NCI-H69 (cell line): ENCODE data around the gene HSD3B1.

Experiments
- DNase-seq: peaks from one replicate; lab custom pipeline; 2025; lab: John Stamatoyannopoulos, UW

HSD3B1 gene

GRCh38 chr1:119506941-119507340 is at the start of gene HSD3B1:
TSS of gene HSD3B1 (plus strand) at chr1:119507210. CDS start at chr1:119507477, 267 bp downstream.
- no peak for DNase-seq

DNA sequence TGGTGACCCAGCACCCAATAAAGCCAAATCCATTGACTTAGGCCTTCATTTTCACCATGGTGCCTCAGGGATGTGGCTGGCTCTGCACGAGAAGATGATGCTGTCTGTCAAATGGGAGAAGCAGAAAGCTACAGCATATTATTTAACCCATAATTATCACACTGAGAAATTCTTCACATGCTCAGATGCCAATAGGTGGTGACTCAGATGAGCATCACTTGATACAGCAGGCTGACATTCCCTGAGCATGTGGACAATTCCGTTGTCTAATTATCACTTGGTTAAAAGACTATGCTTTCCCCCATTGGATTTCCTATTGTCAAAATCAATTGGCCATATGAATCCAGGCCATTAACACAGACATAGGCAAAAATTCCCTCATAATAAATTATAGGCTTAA is 44.0 kb upstream of the HSD3B1 start:
- DNase-seq = peak; percentile 4

- DNase-seq = no peak
Observed at GRCh38 chr1:119463569-119463968, 43.4 kb upstream of the HSD3B1 start.

DNA sequence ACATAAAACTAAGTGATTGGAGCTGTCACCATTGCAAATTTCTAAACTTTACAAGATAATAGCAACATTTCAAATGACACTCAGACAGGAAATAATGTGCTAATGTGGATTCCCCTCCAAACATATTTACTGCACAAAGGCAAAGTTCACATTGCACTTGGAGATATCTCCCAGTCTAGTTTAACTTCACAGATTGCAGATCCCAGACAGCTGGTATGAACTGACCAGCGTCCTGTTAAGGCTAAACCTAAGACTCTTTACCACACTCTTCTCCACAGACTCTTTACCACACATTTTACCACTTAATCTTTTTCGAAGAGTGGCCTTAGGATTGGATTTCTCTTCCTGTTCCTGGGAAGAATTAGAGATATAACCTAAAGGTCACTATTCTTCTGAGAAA is 40.6 kb upstream of the HSD3B1 start:
- DNase-seq = no peak

DNA sequence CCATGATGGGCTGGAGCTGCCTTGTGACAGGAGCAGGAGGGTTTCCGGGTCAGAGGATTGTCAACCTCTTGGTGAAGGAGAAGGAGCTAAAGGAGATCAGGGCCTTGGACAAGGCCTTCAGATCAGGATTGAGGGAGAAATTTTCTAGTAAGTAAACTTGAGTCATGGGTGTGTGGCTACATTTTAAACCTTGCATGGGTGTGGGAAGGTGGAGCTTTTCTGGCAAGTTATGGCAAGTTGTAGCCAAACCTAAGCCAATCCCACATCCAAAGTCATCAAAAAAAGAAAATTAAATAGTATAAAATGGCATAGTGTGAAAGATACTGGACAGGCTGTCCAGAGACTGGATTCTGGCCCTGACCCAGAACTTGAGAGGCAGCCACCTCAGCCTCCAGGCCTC is 39.8 kb upstream of the HSD3B1 start:
- no peak for DNase-seq

- DNase-seq = peak; percentile 70
Observed at GRCh38 chr1:119467857-119468668, 38.9 kb upstream of the HSD3B1 start.

- no peak for DNase-seq
Observed at GRCh38 chr1:119469741-119470140, 37.3 kb upstream of the HSD3B1 start.

DNA sequence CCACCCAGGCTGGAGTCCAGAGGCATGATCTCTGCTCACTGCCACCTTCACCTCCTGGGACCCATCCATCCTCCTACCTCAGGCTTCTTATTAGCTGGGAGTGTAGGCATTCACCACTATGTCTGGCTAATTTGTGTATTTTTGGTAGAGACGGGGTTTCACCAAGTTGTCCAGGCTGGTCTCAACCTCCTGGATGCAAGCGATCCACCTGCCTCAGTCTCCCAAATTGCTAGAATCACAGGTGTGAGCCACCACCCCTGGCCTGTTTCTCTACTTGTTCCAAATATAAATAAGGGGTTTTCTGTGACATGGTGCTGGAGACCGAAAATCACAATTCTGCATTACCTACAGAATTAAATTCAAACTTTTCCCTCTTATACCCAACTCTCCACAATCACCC is 36.6 kb upstream of the HSD3B1 start:
- no peak for DNase-seq

DNA sequence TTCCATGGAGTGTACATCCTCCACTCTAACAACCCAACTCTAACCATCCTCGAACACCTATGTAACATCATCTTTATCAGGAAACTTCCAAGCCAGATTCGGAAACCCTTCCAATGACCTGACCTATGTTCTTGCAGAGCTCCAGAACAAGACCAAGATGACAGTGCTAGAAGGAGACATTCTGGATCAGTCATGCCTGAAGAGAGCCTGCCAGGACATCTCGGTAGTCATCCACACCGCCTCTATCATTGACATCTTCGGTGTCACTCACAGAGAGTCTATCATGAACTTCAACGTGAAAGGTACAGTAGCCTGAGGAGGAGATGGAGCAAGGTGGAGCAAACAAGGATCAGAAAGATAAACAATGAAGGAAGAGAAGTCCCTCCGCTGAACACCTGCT is 36.1 kb upstream of the HSD3B1 start:
- no peak for DNase-seq

GRCh38 chr1:119471566-119471965 is 35.4 kb upstream of the HSD3B1 start:
- DNase-seq = no peak

DNA sequence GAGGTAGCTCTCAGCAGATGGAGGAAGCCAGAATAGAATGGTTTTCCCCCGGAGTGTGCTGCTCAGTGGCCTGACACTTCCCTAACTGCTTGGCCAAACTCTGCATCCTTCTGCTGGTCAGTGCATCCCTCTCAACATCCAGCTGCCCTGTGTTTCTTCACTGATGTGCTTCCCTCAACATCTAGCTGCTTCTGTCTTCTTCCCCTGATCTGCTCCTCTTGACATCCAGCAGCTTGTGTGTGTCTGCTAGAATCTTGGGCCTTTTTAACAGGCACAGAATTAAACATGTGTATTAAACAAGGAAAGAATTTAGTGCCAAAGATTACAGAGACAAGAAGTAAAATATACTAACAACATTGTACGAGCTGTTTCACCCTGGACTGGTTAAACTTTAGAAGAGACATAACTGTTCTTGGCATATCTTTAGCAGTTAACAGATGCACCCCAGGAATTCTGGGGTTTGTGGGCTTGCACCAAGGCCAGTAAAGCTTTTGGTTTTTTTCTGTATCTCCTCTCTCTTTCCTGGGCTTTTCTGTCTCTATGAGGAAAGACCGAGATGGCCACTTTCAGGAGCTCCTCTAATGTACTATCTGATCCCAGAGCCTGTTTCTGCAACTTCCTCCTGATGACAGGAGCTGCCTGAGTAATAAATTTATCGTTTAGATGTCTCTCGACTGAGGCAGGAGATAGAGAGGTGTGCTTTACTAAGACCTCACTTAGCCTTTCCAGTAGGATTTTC is 34.8 kb upstream of the HSD3B1 start:
- no peak for DNase-seq

- DNase-seq = no peak
Observed at GRCh38 chr1:119472819-119473175, 34.2 kb upstream of the HSD3B1 start.

GRCh38 chr1:119475866-119476439 is 31.1 kb upstream of the HSD3B1 start:
- DNase-seq = peak; percentile 2

- DNase-seq = no peak
Observed at GRCh38 chr1:119477710-119478109, 29.3 kb upstream of the HSD3B1 start.

DNA sequence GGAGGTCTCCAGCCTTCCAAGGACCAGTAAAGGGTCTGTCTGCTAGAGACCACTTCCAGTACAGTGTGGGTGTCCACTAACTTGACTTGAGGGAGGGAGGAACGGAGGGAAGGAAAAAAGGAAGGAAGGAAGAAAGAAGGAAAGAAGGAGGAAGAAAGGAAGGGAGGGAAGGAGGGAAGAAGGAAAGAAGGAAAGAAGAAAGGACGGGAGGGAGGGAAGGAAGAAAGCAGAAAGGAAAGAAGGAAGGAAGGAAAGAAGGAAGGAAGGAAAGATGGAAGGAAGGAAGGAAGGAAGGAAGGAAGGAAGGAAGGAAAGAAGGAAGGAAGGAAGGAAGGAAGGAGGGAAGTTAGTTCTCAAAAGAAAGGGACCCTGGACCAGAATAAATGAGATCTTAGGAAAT is 26.8 kb upstream of the HSD3B1 start:
- DNase-seq = no peak

GRCh38 chr1:119481951-119482350 is 25.1 kb upstream of the HSD3B1 start:
- DNase-seq = no peak

DNA sequence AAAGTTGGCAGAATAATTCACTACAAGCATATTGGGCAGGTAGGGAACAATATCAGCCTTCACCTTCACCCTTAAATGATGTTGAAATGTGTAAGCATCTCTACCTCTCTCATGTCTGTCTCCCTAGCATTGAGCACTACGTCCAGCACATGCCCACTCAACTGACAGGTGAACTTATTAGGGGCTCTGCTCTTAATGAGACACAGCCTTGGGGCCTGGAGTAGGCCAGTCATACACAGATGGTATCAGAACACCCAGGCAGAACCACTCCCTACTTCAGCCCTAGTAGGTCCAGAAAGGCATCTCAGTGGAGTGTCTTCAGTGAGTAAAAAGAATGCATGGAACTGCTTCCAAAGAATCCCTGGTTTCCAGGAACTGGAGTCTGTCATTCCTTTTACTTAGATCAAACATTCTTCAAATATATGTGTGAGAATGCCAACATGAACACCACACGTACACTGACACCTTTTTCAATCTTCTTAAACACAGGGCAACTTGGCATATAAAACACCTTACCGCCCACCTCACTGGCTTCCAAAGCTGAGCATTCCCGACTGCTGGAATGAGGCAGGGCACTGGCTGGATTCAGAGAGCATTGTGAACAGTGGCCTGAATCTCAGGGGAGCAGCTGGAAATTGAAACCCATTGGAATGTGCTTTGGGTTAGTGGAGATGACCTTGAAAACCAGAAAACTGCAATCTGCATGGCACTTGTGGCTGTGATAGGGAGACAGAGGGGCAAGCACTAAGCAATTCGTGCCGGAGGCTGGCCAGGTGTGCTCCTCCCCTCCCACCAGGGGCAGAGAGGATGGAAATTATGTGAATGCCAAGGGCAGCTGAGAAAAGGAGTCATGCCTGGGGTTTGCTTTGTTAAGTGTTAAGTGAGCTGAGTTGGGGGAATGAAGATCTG is 24.2 kb upstream of the HSD3B1 start:
- DNase-seq = no peak

DNA sequence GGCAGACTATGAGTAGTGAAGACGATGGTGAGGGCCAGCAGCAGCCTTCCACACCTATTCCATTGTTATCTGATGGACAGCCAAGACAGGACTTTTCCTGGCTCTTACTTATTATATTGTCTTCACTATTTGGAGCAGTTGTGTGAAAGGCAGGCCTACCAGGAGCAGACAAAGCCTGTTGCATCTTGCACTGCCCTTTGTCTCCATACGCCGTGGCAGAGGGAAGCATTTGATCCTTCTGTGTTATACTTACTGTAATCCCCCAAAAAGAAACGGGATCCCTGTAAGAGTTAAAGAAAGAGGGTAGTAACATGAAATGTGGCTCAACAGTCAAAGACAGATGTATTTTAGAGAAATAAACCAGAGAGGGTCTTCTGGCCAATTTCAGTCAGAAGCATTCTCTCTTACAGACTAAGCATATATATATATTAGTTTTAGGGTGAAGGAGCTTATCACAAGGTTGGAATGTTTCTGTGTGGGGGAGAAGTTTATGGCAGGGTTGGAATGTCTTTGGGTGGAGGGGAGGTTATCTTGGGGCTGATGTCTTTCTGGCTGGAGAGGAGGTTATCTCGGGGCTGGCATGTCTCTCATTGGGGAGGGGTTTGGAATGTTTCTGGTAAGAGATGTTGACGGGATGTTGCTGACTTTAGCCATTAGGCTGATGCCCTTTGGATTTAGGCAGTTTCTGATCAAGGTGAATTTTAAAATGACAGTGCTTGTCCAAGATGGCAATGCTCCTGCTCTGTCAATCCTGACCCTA is 23.4 kb upstream of the HSD3B1 start:
- no peak for DNase-seq

GRCh38 chr1:119485201-119485600 is 21.8 kb upstream of the HSD3B1 start:
- no peak for DNase-seq

- no peak for DNase-seq
Observed at GRCh38 chr1:119488216-119488615, 18.8 kb upstream of the HSD3B1 start.

DNA sequence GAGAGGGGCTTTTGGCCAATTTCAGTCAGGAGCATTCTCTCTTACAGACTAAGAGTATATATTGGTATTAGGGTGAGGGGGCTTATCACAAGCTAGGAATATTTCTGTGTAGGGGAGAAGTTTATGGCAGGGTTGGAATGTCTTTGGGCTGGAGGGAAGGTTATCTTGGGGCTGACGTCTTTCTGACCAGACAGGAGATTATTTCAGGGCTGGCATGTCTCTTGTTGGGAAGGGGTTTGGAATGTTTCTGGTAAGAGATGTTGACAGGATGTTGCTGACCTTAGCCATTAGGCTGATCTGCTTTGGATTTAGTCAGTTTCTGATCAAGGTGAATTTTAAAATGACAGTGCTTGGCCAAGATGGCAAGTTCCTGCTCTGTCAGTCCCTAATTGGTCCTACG is 17.8 kb upstream of the HSD3B1 start:
- no peak for DNase-seq
